PFSK-1 (cell line): ENCODE results near the gene TEPSIN.

Source experiments
- POLR2AphosphoS5 ChIP-seq: IDR thresholded peaks from 2 replicates; pipeline ENCODE4 v1.6.1; 2012; ENCODE audit warnings: low read depth, mild to moderate bottlenecking, control low read depth, low read length, moderate library complexity
- REST ChIP-seq, 2 experiments: IDR thresholded peaks; 2 replicates each; pipeline versions ENCODE4 v1.6.1 to v1.8.0; 2011 to 2012; ENCODE audit warnings: low read depth in 2 of 2, low read length in 2 of 2, control low read depth in 1 of 2, inconsistent platforms in 1 of 2, mild to moderate bottlenecking in 1 of 2, moderate library complexity in 1 of 2; ENCODE audit not compliant: insufficient read depth in 1 of 2
- TAF1 ChIP-seq: IDR thresholded peaks from 2 replicates; pipeline ENCODE4 v1.6.1; 2012; ENCODE audit warnings: low read length, control low read depth, borderline replicate concordance; ENCODE audit not compliant: insufficient read depth

DNA sequence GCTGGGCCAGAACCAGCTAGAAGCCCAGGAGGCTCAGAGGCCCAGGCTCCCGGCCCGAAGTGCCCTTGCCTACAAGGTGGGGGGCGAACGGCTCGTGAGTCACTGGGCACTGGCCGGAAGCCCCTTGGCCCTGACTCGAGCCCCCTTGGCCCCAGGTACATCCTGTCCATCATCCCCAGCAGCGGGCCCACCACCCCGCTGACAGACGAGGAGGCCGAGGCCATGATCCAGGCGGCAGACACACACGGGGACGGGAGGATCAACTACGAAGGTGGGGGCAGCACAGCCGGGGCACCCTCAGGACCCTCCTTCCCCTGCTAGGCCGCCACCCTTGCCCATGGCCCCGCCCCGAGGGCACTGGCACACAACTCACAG, 57.1 kb downstream of the TEPSIN start:
- TF ChIP-seq TAF1, result no peak
- TF ChIP-seq POLR2AphosphoS5, result no peak
- TF ChIP-seq REST (IDR thresholded peaks at IDR 0.05; ENCODE audit: insufficient read depth in 1 of 2, low read depth in 2 of 2, low read length in 2 of 2), result no peak
